ENCODE data around the gene OBSL1.
A peak's percentile ranks its signal among the peaks of the same experiment; 100 is the strongest.

Gene OBSL1

GRCh38 chr2:219545295-219545942 lies 25.9 kb downstream of the OBSL1 start:
- Histone ChIP-seq H3K27me3 (ENCODE audit: control insufficient read depth, insufficient read depth, low read length) (peaks cover 10% of the 10 kb centered on the region), H3K36me3 (ENCODE audit: control insufficient read depth, insufficient read depth, low read length) (peaks cover 28% of the 10 kb centered on the region), H3K9me3 (ENCODE audit: control insufficient read depth, insufficient read depth, low read length) (no peaks in the 10 kb centered on the region), H3K4me1 (ENCODE audit: control insufficient read depth, insufficient read depth, low read length) (peaks cover 11% of the 10 kb centered on the region; the same call in 1 of the 2 replicates), H3K9ac (ENCODE audit: low read depth, low read length) (no peak overlapping the region), H3K4me3 (ENCODE audit: low read depth, low read length) (no peak overlapping the region), H3K27ac (ENCODE audit: low read depth, low read length) (no peak overlapping the region)

- Histone ChIP-seq H3K36me3 (ENCODE audit: control insufficient read depth, insufficient read depth, low read length) (peaks cover 32% of the 10 kb centered on the region), H3K9ac (ENCODE audit: low read depth, low read length) (peak overlapping the region; percentile 42; the same call in 1 of the 2 replicates), H3K27me3 (ENCODE audit: control insufficient read depth, insufficient read depth, low read length) (peaks cover 9% of the 10 kb centered on the region), H3K4me3 (ENCODE audit: low read depth, low read length) (peak overlapping the region; percentile 89), H3K9me3 (ENCODE audit: control insufficient read depth, insufficient read depth, low read length) (no peaks in the 10 kb centered on the region), H3K4me1 (ENCODE audit: control insufficient read depth, insufficient read depth, low read length) (peaks cover 11% of the 10 kb centered on the region; the same call in 1 of the 2 replicates), H3K27ac (ENCODE audit: low read depth, low read length) (no peak overlapping the region)
Observed at GRCh38 chr2:219544567-219544966, 26.8 kb downstream of the OBSL1 start.

- H3K4me1 ChIP-seq (ENCODE audit: control insufficient read depth, insufficient read depth, low read length), result peaks cover 14% of the 10 kb centered on the region
- peak within 1 kb of the TSS; percentile 85 for H3K27ac ChIP-seq (ENCODE audit: low read depth, low read length)
- no peaks in the 10 kb centered on the region for H3K9me3 ChIP-seq (ENCODE audit: control insufficient read depth, insufficient read depth, low read length)
- peak within 1 kb of the TSS; percentile 89 for H3K4me3 ChIP-seq (ENCODE audit: low read depth, low read length)
- peaks cover 9% of the 10 kb centered on the region for H3K27me3 ChIP-seq (ENCODE audit: control insufficient read depth, insufficient read depth, low read length)
- peaks cover 33% of the 10 kb centered on the region for H3K36me3 ChIP-seq (ENCODE audit: control insufficient read depth, insufficient read depth, low read length)
- H3K9ac ChIP-seq (ENCODE audit: low read depth, low read length), result peak within 1 kb of the TSS; percentile 71
Observed at GRCh38 chr2:219543596-219544358, 27.6 kb downstream of the OBSL1 start, which contains the start of the genes CHPF and TMEM198. TSS of gene CHPF (minus strand) at chr2:219543809. CDS start at chr2:219543538, 271 bp downstream. TSS of gene TMEM198 (plus strand) at chr2:219544028. CDS start at chr2:219544728, 700 bp downstream.

DNA sequence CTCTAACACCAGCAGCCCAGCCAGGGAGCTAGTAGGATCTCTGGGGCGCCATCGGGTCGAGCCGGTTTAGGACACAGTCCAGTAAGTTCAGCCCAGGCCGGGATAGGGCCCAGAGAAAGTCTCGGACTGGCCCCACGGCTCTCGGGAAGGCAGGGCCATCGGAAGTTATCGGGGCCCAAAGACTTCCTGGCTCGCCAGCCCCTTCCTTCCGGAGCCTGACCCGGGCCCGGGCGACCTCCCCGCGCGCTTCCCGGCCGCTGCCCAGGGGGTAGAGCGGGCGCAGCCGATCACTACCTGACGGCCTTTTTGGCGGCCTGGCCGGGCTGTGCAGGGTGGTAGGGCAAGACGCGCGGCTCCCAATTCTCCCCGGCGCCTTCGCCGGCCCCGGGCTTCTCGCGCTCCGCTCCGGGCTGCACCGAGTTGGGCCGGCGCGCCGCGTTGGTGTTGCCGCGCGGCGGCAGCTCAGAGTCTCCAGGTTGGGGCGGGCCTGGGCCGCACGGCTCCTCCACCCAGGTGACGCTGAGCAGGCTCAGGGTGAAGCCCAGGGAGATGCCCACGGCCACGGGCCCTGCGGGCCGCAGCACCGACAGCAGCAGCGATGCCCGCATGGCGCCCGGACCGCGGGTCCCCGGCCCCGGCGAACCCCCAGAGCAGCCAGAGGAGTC lies 28.3 kb downstream of the OBSL1 start:
- H3K9ac ChIP-seq (ENCODE audit: low read depth, low read length), result peak overlapping the region; percentile 71
- peak overlapping the region; percentile 85 for H3K27ac ChIP-seq (ENCODE audit: low read depth, low read length)
- peak overlapping the region; percentile 89 for H3K4me3 ChIP-seq (ENCODE audit: low read depth, low read length)
- H3K9me3 ChIP-seq (ENCODE audit: control insufficient read depth, insufficient read depth, low read length), result no peaks in the 10 kb centered on the region
- peaks cover 20% of the 10 kb centered on the region for H3K4me1 ChIP-seq (ENCODE audit: control insufficient read depth, insufficient read depth, low read length)
- H3K27me3 ChIP-seq (ENCODE audit: control insufficient read depth, insufficient read depth, low read length), result peaks cover 9% of the 10 kb centered on the region
- H3K36me3 ChIP-seq (ENCODE audit: control insufficient read depth, insufficient read depth, low read length), result peaks cover 34% of the 10 kb centered on the region

DNA sequence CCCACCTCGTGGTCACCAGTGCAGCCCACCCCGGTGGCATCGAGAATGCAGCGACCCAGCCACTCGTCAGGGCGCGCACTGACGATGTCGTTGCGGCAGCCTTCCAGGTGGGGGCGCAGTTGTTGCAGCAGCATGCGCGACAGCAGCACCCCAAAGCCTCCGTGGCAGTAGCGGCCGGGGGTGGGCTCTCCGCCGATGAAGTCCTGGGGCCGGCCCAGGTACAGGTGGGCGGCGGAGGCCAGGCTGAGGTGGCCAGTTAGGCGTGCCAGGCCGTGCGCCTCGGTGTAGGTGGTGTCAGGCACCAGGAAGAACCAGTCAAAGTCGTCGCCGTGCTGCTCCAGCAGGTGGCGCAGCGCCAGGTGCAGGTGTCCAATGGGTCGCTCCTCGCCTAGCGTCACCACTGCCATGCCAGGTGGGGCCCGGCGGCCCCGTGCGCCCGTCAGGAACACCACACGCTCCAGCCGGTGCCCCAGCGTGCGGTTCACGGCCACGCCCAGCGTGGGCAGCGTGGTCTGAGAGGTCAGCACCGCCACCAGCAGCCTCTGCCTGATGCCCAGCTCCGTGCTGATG lies 29.6 kb downstream of the OBSL1 start:
- Histone ChIP-seq H3K27me3 (ENCODE audit: control insufficient read depth, insufficient read depth, low read length) (peaks cover 9% of the 10 kb centered on the region), H3K36me3 (ENCODE audit: control insufficient read depth, insufficient read depth, low read length) (peaks cover 29% of the 10 kb centered on the region), H3K9ac (ENCODE audit: low read depth, low read length) (no peak overlapping the region), H3K9me3 (ENCODE audit: control insufficient read depth, insufficient read depth, low read length) (no peaks in the 10 kb centered on the region), H3K27ac (ENCODE audit: low read depth, low read length) (no peak overlapping the region), H3K4me3 (ENCODE audit: low read depth, low read length) (peak overlapping the region; percentile 89), H3K4me1 (ENCODE audit: control insufficient read depth, insufficient read depth, low read length) (peaks cover 33% of the 10 kb centered on the region)

DNA sequence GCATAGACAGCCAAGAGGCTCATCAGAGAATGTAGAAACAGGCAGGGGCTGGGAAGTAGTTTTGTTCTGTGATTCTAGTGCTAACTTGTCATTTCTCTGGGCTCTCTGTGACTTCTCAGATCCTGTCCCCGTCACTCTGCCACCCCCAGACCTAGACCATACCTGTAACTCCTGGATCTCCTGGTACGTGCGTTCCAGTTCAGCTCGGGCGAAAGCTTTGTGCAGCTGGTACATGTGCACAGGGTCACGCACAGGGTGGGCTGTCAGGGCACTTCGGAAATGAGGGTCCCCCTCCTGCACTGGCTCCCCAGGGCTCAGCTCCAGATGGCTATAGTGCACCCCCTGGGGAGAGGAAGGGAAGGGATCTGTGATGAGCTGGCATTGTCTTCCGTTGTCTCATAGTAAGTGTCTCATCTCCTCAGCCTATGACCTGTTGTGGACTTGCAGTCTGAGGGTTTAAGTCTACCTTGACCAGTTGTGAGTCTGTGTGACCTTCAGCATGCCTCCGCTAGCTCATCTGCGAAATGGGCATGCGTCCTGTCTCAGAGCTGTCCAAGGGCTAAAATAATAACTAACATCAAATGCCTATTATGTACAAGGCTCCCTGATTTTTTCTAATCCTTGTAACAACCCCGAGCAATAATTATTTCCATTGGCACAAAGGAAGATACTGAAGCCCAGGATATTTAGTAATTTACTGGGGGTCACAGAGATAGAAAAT lies 30.4 kb downstream of the OBSL1 start:
- H3K4me3 ChIP-seq (ENCODE audit: low read depth, low read length), result no peak overlapping the region
- H3K36me3 ChIP-seq (ENCODE audit: control insufficient read depth, insufficient read depth, low read length), result peaks cover 29% of the 10 kb centered on the region
- no peak overlapping the region for H3K9ac ChIP-seq (ENCODE audit: low read depth, low read length)
- H3K27ac ChIP-seq (ENCODE audit: low read depth, low read length), result no peak overlapping the region
- peaks cover 33% of the 10 kb centered on the region for H3K4me1 ChIP-seq (ENCODE audit: control insufficient read depth, insufficient read depth, low read length)
- H3K9me3 ChIP-seq (ENCODE audit: control insufficient read depth, insufficient read depth, low read length), result no peaks in the 10 kb centered on the region
- peaks cover 9% of the 10 kb centered on the region for H3K27me3 ChIP-seq (ENCODE audit: control insufficient read depth, insufficient read depth, low read length)

- no peak overlapping the region for H3K27ac ChIP-seq (ENCODE audit: low read depth, low read length)
- peaks cover 33% of the 10 kb centered on the region for H3K4me1 ChIP-seq (ENCODE audit: control insufficient read depth, insufficient read depth, low read length)
- H3K36me3 ChIP-seq (ENCODE audit: control insufficient read depth, insufficient read depth, low read length), result peaks cover 29% of the 10 kb centered on the region
- no peaks in the 10 kb centered on the region for H3K9me3 ChIP-seq (ENCODE audit: control insufficient read depth, insufficient read depth, low read length)
- H3K9ac ChIP-seq (ENCODE audit: low read depth, low read length), result no peak overlapping the region
- H3K27me3 ChIP-seq (ENCODE audit: control insufficient read depth, insufficient read depth, low read length), result peaks cover 9% of the 10 kb centered on the region
- H3K4me3 ChIP-seq (ENCODE audit: low read depth, low read length), result no peak overlapping the region
Observed at GRCh38 chr2:219539926-219540678, 31.2 kb downstream of the OBSL1 start.

GRCh38 chr2:219538956-219539788 lies 32.2 kb downstream of the OBSL1 start:
- H3K9ac ChIP-seq (ENCODE audit: low read depth, low read length), result no peak overlapping the region
- H3K27ac ChIP-seq (ENCODE audit: low read depth, low read length), result peak overlapping the region; percentile 37
- peaks cover 29% of the 10 kb centered on the region for H3K4me1 ChIP-seq (ENCODE audit: control insufficient read depth, insufficient read depth, low read length)
- no peak overlapping the region for H3K4me3 ChIP-seq (ENCODE audit: low read depth, low read length)
- no peaks in the 10 kb centered on the region for H3K9me3 ChIP-seq (ENCODE audit: control insufficient read depth, insufficient read depth, low read length)
- H3K36me3 ChIP-seq (ENCODE audit: control insufficient read depth, insufficient read depth, low read length), result peaks cover 29% of the 10 kb centered on the region
- peaks cover 6% of the 10 kb centered on the region; the same call in 1 of the 2 replicates for H3K27me3 ChIP-seq (ENCODE audit: control insufficient read depth, insufficient read depth, low read length)

DNA sequence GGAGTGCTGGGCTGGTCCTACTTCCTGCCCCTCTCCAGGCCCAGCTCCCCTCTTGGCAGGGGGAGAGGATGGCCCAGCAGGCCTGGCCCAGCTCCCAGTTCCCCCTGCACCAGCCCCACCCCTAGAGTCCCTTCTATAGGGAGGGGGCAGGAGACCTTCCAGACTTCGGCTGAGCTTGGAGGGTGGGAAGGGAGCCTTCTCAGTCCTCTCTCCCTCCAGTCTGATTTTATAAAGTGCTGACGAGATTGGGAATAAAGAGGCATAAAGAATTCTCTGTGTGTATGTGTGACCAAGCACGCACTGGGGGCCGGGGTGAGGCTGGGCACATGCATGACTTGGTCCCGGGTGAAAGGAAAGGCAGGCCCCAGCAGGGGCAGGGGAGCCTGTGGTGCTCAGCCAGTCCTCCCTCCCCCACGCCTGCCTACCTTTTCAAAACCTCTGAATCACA lies 32.8 kb downstream of the OBSL1 start:
- Histone ChIP-seq H3K4me1 (ENCODE audit: control insufficient read depth, insufficient read depth, low read length) (peaks cover 29% of the 10 kb centered on the region), H3K4me3 (ENCODE audit: low read depth, low read length) (no peak overlapping the region), H3K9ac (ENCODE audit: low read depth, low read length) (no peak overlapping the region), H3K27ac (ENCODE audit: low read depth, low read length) (peak overlapping the region; percentile 37), H3K27me3 (ENCODE audit: control insufficient read depth, insufficient read depth, low read length) (peaks cover 6% of the 10 kb centered on the region; the same call in 1 of the 2 replicates), H3K36me3 (ENCODE audit: control insufficient read depth, insufficient read depth, low read length) (peaks cover 29% of the 10 kb centered on the region), H3K9me3 (ENCODE audit: control insufficient read depth, insufficient read depth, low read length) (no peaks in the 10 kb centered on the region)
